Measurements from ENCODE around the gene KHDC4. TPM values are rescaled to one million over a fixed set of nuclear protein-coding genes. Genes with fewer than 3 reads are reported as not detected.
A peak's percentile ranks its signal among the peaks of the same experiment; 100 is the strongest.

The KHDC4 gene
- total and polyA plus RNA-seq, 2 of the 4 experiments (the other 2 are of a cell fraction) = 28.0 to 29.9 TPM

GRCh38 chr1:155932081-155932480 is 2.1 kb downstream of the KHDC4 start:
- no peak overlapping the region for H2BK20ac ChIP-seq (ENCODE audit: low read depth, low read length)
- H3K4me2 ChIP-seq (ENCODE audit: low read depth, low read length) = peak overlapping the region; percentile 55
- intact Hi-C loops (cut with micrococcal nuclease) (no loop called here), in situ Hi-C loops (cut with MboI; ENCODE audit: low sequenced_read_pairs) (no loop called here), dilution Hi-C loops (cut with HindIII; ENCODE audit: low sequenced_read_pairs, unreplicated experiment) (no loop called here)
- 0 out of 2 replicates have a peak, but pooled peaks cover 2% of the 10 kb centered on the region for H3K9me1 ChIP-seq (ENCODE audit: insufficient read depth, low read length)
- H3K79me1 ChIP-seq (ENCODE audit: low read depth in 1 of 2, low read length in 2 of 2) = peaks cover 7 to 48% of the 10 kb centered on the region in 2 experiments; a peak in 3 of 4 replicates
- no peak overlapping the region for H3K23ac ChIP-seq (ENCODE audit: low read depth, low read length)
- H3K27ac ChIP-seq (ENCODE audit: insufficient read depth, low read length) = no peak overlapping the region
- H2AK5ac ChIP-seq (ENCODE audit: low read depth, low read length) = no peak overlapping the region
- H3K4me1 ChIP-seq (ENCODE audit: control insufficient read depth, insufficient read depth, low read length) = peaks cover 7% of the 10 kb centered on the region; the same call in 1 of the 2 replicates
- no peak overlapping the region for H3K14ac ChIP-seq (replicated peaks; ENCODE audit: low read depth, low read length)
- TF ChIP-seq, protein P1, sequence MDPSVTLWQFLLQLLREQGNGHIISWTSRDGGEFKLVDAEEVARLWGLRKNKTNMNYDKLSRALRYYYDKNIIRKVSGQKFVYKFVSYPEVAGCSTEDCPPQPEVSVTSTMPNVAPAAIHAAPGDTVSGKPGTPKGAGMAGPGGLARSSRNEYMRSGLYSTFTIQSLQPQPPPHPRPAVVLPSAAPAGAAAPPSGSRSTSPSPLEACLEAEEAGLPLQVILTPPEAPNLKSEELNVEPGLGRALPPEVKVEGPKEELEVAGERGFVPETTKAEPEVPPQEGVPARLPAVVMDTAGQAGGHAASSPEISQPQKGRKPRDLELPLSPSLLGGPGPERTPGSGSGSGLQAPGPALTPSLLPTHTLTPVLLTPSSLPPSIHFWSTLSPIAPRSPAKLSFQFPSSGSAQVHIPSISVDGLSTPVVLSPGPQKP (IDR thresholded peaks at IDR 0.05; ENCODE audit: borderline replicate concordance, low read depth, low read length) = no peak
- H4K91ac ChIP-seq (ENCODE audit: insufficient read depth, low read depth, low read length) = no peak overlapping the region
- WGBS, 2 experiments (ENCODE audit: extremely low coverage in 2 of 2, insufficient read length in 1 of 2) = no CpG with 5 or more reads among the region's 1 CpG
- H2BK15ac ChIP-seq (ENCODE audit: low read depth, low read length) = no peak overlapping the region
- H3K9me3 ChIP-seq (ENCODE audit: control insufficient read depth, insufficient read depth, low read length) = no peaks in the 10 kb centered on the region
- no peak overlapping the region for H2AK9ac ChIP-seq (replicated peaks; ENCODE audit: low read depth, low read length, poor library complexity)
- ChIA-PET CTCF (interaction anchor here (1.4 kb wide), 1 partner anchor 14 kb away, joined by 4 read pairs; no protein-coding TSS in a partner anchor), POLR2A (ENCODE audit: unreplicated experiment) (interaction anchor here (0.7 kb wide), 1 partner anchor 8 kb away, joined by 3 read pairs; no protein-coding TSS in a partner anchor)
- H3K18ac ChIP-seq (ENCODE audit: low read depth, low read length) = no peak overlapping the region
- DNase-seq (no peak), ATAC-seq (ENCODE audit: low read depth) (no peak)
- no peak overlapping the region for H3K4me3 ChIP-seq (ENCODE audit: insufficient read depth, low read depth, low read length)
- TSS peak; percentile 40 for BruUV-seq (replicated peaks)
- no peak overlapping the region for H3K56ac ChIP-seq (ENCODE audit: extremely low read depth, insufficient read depth, low read length)
- H2BK5ac ChIP-seq (ENCODE audit: low read depth, low read length, poor library complexity, severe bottlenecking) = no peak overlapping the region
- no peaks in the 10 kb centered on the region for H3K27me3 ChIP-seq (ENCODE audit: control insufficient read depth, insufficient read depth, low read length)
- H3K36me3 ChIP-seq (ENCODE audit: control insufficient read depth, insufficient read depth, low read length) = peaks cover 43% of the 10 kb centered on the region
- H3K4ac ChIP-seq (ENCODE audit: low read depth, low read length) = no peak overlapping the region
- peaks cover 41% of the 10 kb centered on the region for H4K20me1 ChIP-seq (ENCODE audit: insufficient read depth, low read length)
- H4K5ac ChIP-seq (ENCODE audit: low read depth, low read length) = no peak overlapping the region
- H3K9ac ChIP-seq (ENCODE audit: low read depth, low read length) = no peak overlapping the region
- H2AFZ ChIP-seq (replicated peaks; ENCODE audit: low read length, poor library complexity) = no peak overlapping the region
- no peak overlapping the region for H4K8ac ChIP-seq (ENCODE audit: low read depth in 2 of 2, low read length in 2 of 2)
- no peak overlapping the region for H2BK120ac ChIP-seq (ENCODE audit: low read depth, low read length)

Measured in IMR-90 (cell line).